MCF 10A (cell line): ENCODE data around the gene HSPBP1. TPM values are rescaled to one million over a fixed set of nuclear protein-coding genes. Genes with fewer than 3 reads are reported as not detected.
A peak's percentile ranks its signal among the peaks of the same experiment; 100 is the strongest.

Source experiments
- BruUV-seq: library from RNA; stranded (reverse); fragments of 400-500 nt; replicated peaks from 2 replicates; lab custom pipeline; 2021; lab: Mats Ljungman, UMichigan
- CTCF ChIA-PET: fragments of 300-600 bp; sonication (Branson Sonifier 250); formaldehyde crosslinking; extraction: SDS; loops from one replicate; lab custom pipeline; 2021; ENCODE audit warnings: antibody characterized with exemption, inconsistent platforms; lab: Yijun Ruan, JAX
- POLR2A ChIA-PET: fragments of 300-600, 350-650 bp; sonication (Branson Sonifier 250); formaldehyde crosslinking; extraction: SDS; loops from one replicate; lab custom pipeline; 2020; ENCODE audit warnings: antibody characterized with exemption, inconsistent platforms; lab: Yijun Ruan, JAX
- DNase-seq: peaks from one replicate; pipeline ENCODE4 v3.0.0-alpha.2; 2018; ENCODE audit not compliant: unreplicated experiment
- H3K27ac Mint-ChIP-seq: one replicate; pipeline ENCODE4 v1.8.0; 2022; ENCODE audit warnings: mild to moderate bottlenecking, low read depth, mixed read lengths; ENCODE audit not compliant: unreplicated experiment
- H3K27me3 Mint-ChIP-seq: one replicate; pipeline ENCODE4 v1.8.0; 2022; ENCODE audit warnings: mixed read lengths; ENCODE audit not compliant: insufficient read depth, unreplicated experiment
- H3K36me3 Mint-ChIP-seq: one replicate; pipeline ENCODE4 v1.8.0; 2022; ENCODE audit warnings: mild to moderate bottlenecking, moderate library complexity, mixed read lengths; ENCODE audit not compliant: insufficient read depth, unreplicated experiment
- H3K4me1 Mint-ChIP-seq: one replicate; pipeline ENCODE4 v1.8.0; 2022; ENCODE audit warnings: mixed read lengths; ENCODE audit not compliant: insufficient read depth, unreplicated experiment
- H3K4me3 Mint-ChIP-seq: one replicate; pipeline ENCODE4 v1.8.0; 2022; ENCODE audit warnings: mild to moderate bottlenecking, moderate library complexity, mixed read lengths; ENCODE audit not compliant: unreplicated experiment
- H3K9me3 Mint-ChIP-seq: one replicate; pipeline ENCODE4 v1.8.0; 2022; ENCODE audit warnings: mixed read lengths; ENCODE audit not compliant: unreplicated experiment
- CTCF ChIP-seq: fragments of 200-600 bp; IDR thresholded peaks from one replicate; pipeline ENCODE4 v1.8.0; 2022; ENCODE audit warnings: antibody characterized with exemption, mild to moderate bottlenecking; ENCODE audit not compliant: unreplicated experiment
- intact Hi-C: fragments of 100-400 bp; cut with micrococcal nuclease; formaldehyde crosslinking; loops from 2 replicates; pipeline ENCODE4 v1.14.1; 2022
- total RNA-seq: library from RNA; stranded (reverse); gene quantifications from 2 replicates; pipeline ENCODE4 v1.2.3, GENCODE V29; 2022

The HSPBP1 gene
- total RNA-seq, 1 experiment from 2014 or later = 53.1 TPM

- H3K27ac Mint-ChIP-seq = no peak overlapping the region
- CTCF ChIA-PET = interaction anchor here (0.7 to 0.9 kb wide), 4 partner anchors 14 to 146 kb away, joined by 3 to 5 read pairs (median 4); partner anchors contain the start of gene TMEM238
Observed at GRCh38 chr19:55287361-55288079, 7.6 kb upstream of the HSPBP1 start.

GRCh38 chr19:55285229-55285890 lies 5.5 kb upstream of the HSPBP1 start:
- H3K4me3 Mint-ChIP-seq = peak overlapping the region; percentile 47
- BruUV-seq = no TSS peak
- POLR2A ChIA-PET = no interaction called here
- intact Hi-C loops = no loop called here
- H3K27me3 Mint-ChIP-seq = peaks cover 12% of the 10 kb centered on the region
- H3K36me3 Mint-ChIP-seq = no peaks in the 10 kb centered on the region
- no peak for TF ChIP-seq CTCF
- CTCF ChIA-PET = interaction anchor here (0.6 to 0.7 kb wide), 2 partner anchors 18 to 101 kb away, joined by 3 read pairs; no protein-coding TSS in a partner anchor
- H3K4me1 Mint-ChIP-seq = peaks cover 22% of the 10 kb centered on the region
- H3K9me3 Mint-ChIP-seq = no peaks in the 10 kb centered on the region
- H3K27ac Mint-ChIP-seq = no peak overlapping the region
- DNase-seq = no peak

More at GRCh38 chr19:55287361-55288079, 7.6 kb upstream of the HSPBP1 start:
- POLR2A ChIA-PET = interaction anchor here (0.6 to 0.7 kb wide), 2 partner anchors 106 to 1264 kb away, joined by 3 read pairs; no protein-coding TSS in a partner anchor
- intact Hi-C loops = no loop called here
- H3K36me3 Mint-ChIP-seq = peaks cover 5% of the 10 kb centered on the region
- H3K9me3 Mint-ChIP-seq = no peaks in the 10 kb centered on the region
- TF ChIP-seq CTCF = no peak
- H3K27me3 Mint-ChIP-seq = peaks cover 12% of the 10 kb centered on the region
- no peak for DNase-seq
- no peak overlapping the region for H3K4me3 Mint-ChIP-seq
- BruUV-seq = no TSS peak
- H3K4me1 Mint-ChIP-seq = peaks cover 16% of the 10 kb centered on the region

- Mint-ChIP-seq H3K36me3 (no peaks in the 10 kb centered on the region), H3K9me3 (no peaks in the 10 kb centered on the region), H3K27me3 (peaks cover 12% of the 10 kb centered on the region), H3K4me1 (peaks cover 28% of the 10 kb centered on the region), H3K4me3 (peak overlapping the region; percentile 47), H3K27ac (no peak overlapping the region)
- BruUV-seq = no TSS peak
- DNase-seq = no peak
- TF ChIP-seq CTCF = no peak
- ChIA-PET POLR2A (no interaction called here), CTCF (interaction anchor here (0.6 kb wide), 1 partner anchor 102 kb away, joined by 3 read pairs; no protein-coding TSS in a partner anchor)
- intact Hi-C loops = no loop called here
Observed at GRCh38 chr19:55284405-55285058, 4.6 kb upstream of the HSPBP1 start.
